ENCODE data around the gene CCDC27. TPM values are rescaled to one million over a fixed set of nuclear protein-coding genes. Genes with fewer than 3 reads are reported as not detected.

The CCDC27 gene
- total RNA-seq, 1 donor from 2014 or later, result not detected

Small RNA genes within 50 kb of the gene (small RNA-seq; reads per million reads assigned to genes)
- gene RF02197 (ENCODE audit: low replicate concordance) (not detected), gene RN7SL574P (ENCODE audit: low replicate concordance) (not detected)

Other genes with a start within 250 kb of the CCDC27 start
- gene MEGF6, start 140.9 kb upstream of the CCDC27 start, total RNA-seq, result 33.6 TPM
- gene TPRG1L, start 127.4 kb upstream of the CCDC27 start, total RNA-seq, result 24.7 TPM
- gene WRAP73, start 102.3 kb upstream of the CCDC27 start, total RNA-seq, result 25.4 TPM
- 6.1 TPM for gene TP73, start 99.9 kb upstream of the CCDC27 start, total RNA-seq
- gene SMIM1, start 20.3 kb downstream of the CCDC27 start, total RNA-seq, result 5.7 TPM
- gene LRRC47, start 44.0 kb downstream of the CCDC27 start, total RNA-seq, result 43.3 TPM
- gene CEP104, start 104.8 kb downstream of the CCDC27 start, total RNA-seq, result 36.5 TPM
- 7.8 TPM for gene DFFB, start 105.0 kb downstream of the CCDC27 start, total RNA-seq
- gene C1orf174, start 147.8 kb downstream of the CCDC27 start, total RNA-seq, result 18.3 TPM